Measurements from ENCODE around the gene PXN. TPM values are rescaled to one million over a fixed set of nuclear protein-coding genes. Genes with fewer than 3 reads are reported as not detected.
"Not testable (repeated sequence)": the region's sequence is repeated elsewhere in the genome, so short reads cannot be mapped to it uniquely, and the experiment has no call there.

Gene PXN
- total and polyA plus RNA-seq, 2 experiments from 2014 or later = 87.2 to 134 TPM

GRCh38 chr12:120199595-120200306 lies 65.8 kb downstream of the PXN start:
- Histone ChIP-seq H3K9me2 (ENCODE audit: insufficient read depth) (no peaks in the 10 kb centered on the region), H3K4me3 (peak overlapping the region; percentile 99), H4K20me1 (ENCODE audit: insufficient read depth) (no peaks in the 10 kb centered on the region; the same call in 1 of the 2 replicates), H3K9ac (peak overlapping the region; percentile 100), H3K36me3 (ENCODE audit: low read depth) (peaks cover 37% of the 10 kb centered on the region), H3K27ac (peak overlapping the region; percentile 93), H3F3A (ENCODE audit: insufficient read depth) (peaks cover 74% of the 10 kb centered on the region), H3K79me2 (ENCODE audit: insufficient read depth) (peaks cover 55% of the 10 kb centered on the region), H3K4me1 (ENCODE audit: insufficient read depth) (peaks cover 41% of the 10 kb centered on the region), H3K27me3 (replicated peaks; ENCODE audit: insufficient read depth) (no peaks in the 10 kb centered on the region), H3K4me2 (ENCODE audit: unreplicated experiment) (peak overlapping the region; percentile 93), H3K9me3 (ENCODE audit: low read depth) (no peaks in the 10 kb centered on the region), H2AFZ (no peak overlapping the region)
- 11 to 14% methylated on average over 12 of the region's 12 CpGs for WGBS, 2 experiments (ENCODE audit: low coverage in 1 of 2, low lambda C conversion rate in 2 of 2, missing lambda C conversion rate in 2 of 2)
- peak; percentile 92 for DNase-seq
- TF ChIP-seq EZH2 (IDR thresholded peaks at IDR 0.05; ENCODE audit: insufficient read depth, poor library complexity, severe bottlenecking) (no peak), EZH2phosphoT487 (IDR thresholded peaks at IDR 0.05; ENCODE audit: insufficient read depth, low read depth) (no peak)
- in situ Hi-C loops (cut with MboI) = no loop called here

GRCh38 chr12:120199025-120199424 lies 66.5 kb downstream of the PXN start:
- Histone ChIP-seq H3K9ac (peak overlapping the region; percentile 100), H4K20me1 (ENCODE audit: insufficient read depth) (no peaks in the 10 kb centered on the region; the same call in 1 of the 2 replicates), H3K9me3 (ENCODE audit: low read depth) (no peaks in the 10 kb centered on the region), H3K9me2 (ENCODE audit: insufficient read depth) (no peaks in the 10 kb centered on the region), H2AFZ (no peak overlapping the region), H3K4me3 (peak overlapping the region; percentile 99), H3K36me3 (ENCODE audit: low read depth) (peaks cover 37% of the 10 kb centered on the region), H3K79me2 (ENCODE audit: insufficient read depth) (peaks cover 62% of the 10 kb centered on the region), H3K27ac (peak overlapping the region; percentile 93), H3K4me1 (ENCODE audit: insufficient read depth) (peaks cover 41% of the 10 kb centered on the region), H3K4me2 (ENCODE audit: unreplicated experiment) (peak overlapping the region; percentile 93), H3F3A (ENCODE audit: insufficient read depth) (peaks cover 69% of the 10 kb centered on the region), H3K27me3 (replicated peaks; ENCODE audit: insufficient read depth) (no peaks in the 10 kb centered on the region)
- TF ChIP-seq EZH2phosphoT487 (IDR thresholded peaks at IDR 0.05; ENCODE audit: insufficient read depth, low read depth) (no peak), EZH2 (IDR thresholded peaks at IDR 0.05; ENCODE audit: insufficient read depth, poor library complexity, severe bottlenecking) (no peak)
- no peak for DNase-seq
- 72 to 76% methylated on average over 7 of the region's 7 CpGs for WGBS, 2 experiments (ENCODE audit: low coverage in 1 of 2, low lambda C conversion rate in 2 of 2, missing lambda C conversion rate in 2 of 2)
- in situ Hi-C loops (cut with MboI) = no loop called here

DNA sequence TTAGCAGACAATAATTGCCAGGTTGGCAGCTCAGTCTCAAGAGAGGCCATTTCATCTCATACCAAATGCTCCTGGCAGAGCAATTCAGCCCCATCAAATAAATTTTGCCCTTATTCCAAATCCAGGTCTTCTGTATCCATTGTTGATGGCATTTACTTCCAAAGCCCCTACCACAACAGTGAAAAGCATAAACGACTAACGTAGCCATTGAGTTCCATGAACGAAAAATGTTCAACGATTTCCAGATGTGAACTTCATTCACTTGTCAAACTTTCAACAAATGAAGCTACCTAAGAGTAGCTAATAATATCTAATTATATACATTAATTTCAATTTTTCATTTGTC lies 68.0 kb downstream of the PXN start:
- 33% methylated on average over 4 of the region's 4 CpGs for WGBS, 2 experiments (ENCODE audit: low coverage in 1 of 2, low lambda C conversion rate in 2 of 2, missing lambda C conversion rate in 2 of 2)
- DNase-seq = no peak
- Histone ChIP-seq H3K4me1 (ENCODE audit: insufficient read depth) (peaks cover 52% of the 10 kb centered on the region), H3K9me2 (ENCODE audit: insufficient read depth) (no peaks in the 10 kb centered on the region), H3K79me2 (ENCODE audit: insufficient read depth) (peaks cover 77% of the 10 kb centered on the region), H3K9ac (peak overlapping the region; percentile 100), H3F3A (ENCODE audit: insufficient read depth) (peaks cover 71% of the 10 kb centered on the region), H3K9me3 (ENCODE audit: low read depth) (no peaks in the 10 kb centered on the region), H3K27me3 (replicated peaks; ENCODE audit: insufficient read depth) (no peaks in the 10 kb centered on the region), H3K27ac (peak overlapping the region; percentile 93), H3K36me3 (ENCODE audit: low read depth) (peaks cover 37% of the 10 kb centered on the region), H3K4me3 (peak overlapping the region; percentile 99), H3K4me2 (ENCODE audit: unreplicated experiment) (peak overlapping the region; percentile 93), H4K20me1 (ENCODE audit: insufficient read depth) (no peaks in the 10 kb centered on the region; the same call in 1 of the 2 replicates), H2AFZ (no peak overlapping the region)
- in situ Hi-C loops (cut with MboI) = no loop called here
- TF ChIP-seq EZH2 (IDR thresholded peaks at IDR 0.05; ENCODE audit: insufficient read depth, poor library complexity, severe bottlenecking) (no peak), EZH2phosphoT487 (IDR thresholded peaks at IDR 0.05; ENCODE audit: insufficient read depth, low read depth) (no peak)

DNA sequence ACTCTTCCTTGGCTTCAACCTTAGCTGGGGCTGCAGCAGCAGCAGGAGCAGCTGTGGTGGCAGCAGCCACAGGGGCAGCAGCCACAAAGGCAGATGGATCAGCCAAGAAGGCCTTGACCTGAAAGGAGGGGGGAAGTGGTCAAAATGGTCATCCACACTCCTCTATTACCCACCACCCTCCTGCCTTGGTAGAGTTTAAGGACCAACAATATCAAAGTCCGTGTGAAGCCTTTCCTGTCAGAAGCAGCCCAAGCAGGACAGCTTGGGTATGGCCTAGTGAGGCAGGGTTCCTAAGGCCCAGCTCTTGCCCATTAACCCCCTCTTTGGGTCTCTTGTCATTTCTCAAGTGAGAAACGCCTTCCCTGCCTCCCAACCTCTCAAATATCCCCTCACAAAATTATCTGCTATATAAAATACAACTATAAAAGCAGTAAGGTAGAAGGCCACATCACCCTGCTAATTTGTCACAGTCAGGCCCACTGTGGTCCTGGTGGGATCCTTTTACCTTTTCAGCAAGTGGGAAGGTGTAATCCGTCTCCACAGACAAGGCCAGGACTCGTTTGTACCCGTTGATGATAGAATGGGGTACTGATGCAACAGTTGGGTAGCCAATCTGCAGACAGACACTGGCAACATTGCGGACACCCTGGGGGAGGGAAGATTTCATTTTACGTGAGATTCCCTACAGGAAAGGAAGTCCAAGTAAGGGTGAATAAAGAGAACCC lies 68.6 kb downstream of the PXN start:
- DNase-seq = not testable (repeated sequence)

More for the DNA sequence above, 68.6 kb downstream of the PXN start:
- H3K9me3 ChIP-seq (ENCODE audit: low read depth); H3K9me2 ChIP-seq (ENCODE audit: insufficient read depth); in situ Hi-C loops (cut with MboI); H4K20me1 ChIP-seq (ENCODE audit: insufficient read depth); H3K4me3 ChIP-seq; H2AFZ ChIP-seq; H3K27me3 ChIP-seq (replicated peaks; ENCODE audit: insufficient read depth): not testable (repeated sequence)
- H3K9ac ChIP-seq = peak overlapping the region; percentile 100
- H3K4me1 ChIP-seq (ENCODE audit: insufficient read depth) = peaks cover 52% of the 10 kb centered on the region
- H3F3A ChIP-seq (ENCODE audit: insufficient read depth) = peaks cover 66% of the 10 kb centered on the region
- peak overlapping the region; percentile 93 for H3K4me2 ChIP-seq (ENCODE audit: unreplicated experiment)
- peaks cover 82% of the 10 kb centered on the region for H3K79me2 ChIP-seq (ENCODE audit: insufficient read depth)
- WGBS, 2 experiments (ENCODE audit: low coverage in 1 of 2, low lambda C conversion rate in 2 of 2, missing lambda C conversion rate in 2 of 2) = 82 to 90% methylated on average over 7 of the region's 7 CpGs
- peaks cover 39% of the 10 kb centered on the region for H3K36me3 ChIP-seq (ENCODE audit: low read depth)
- H3K27ac ChIP-seq = peak overlapping the region; percentile 93

Measured in GM23248 (cell line).